ENCODE measurements around the gene NAIF1.
"Not testable (repeated sequence)": the region's sequence is repeated elsewhere in the genome, so short reads cannot be mapped to it uniquely, and the experiment has no call there.

NAIF1 gene

GRCh38 chr9:128066713-128067644 lies at the start of gene NAIF1:
NAIF1 (minus strand) TSS chr9:128067320; CDS start chr9:128067101, 219 bp downstream.
- in situ Hi-C loops (cut with MboI; ENCODE audit: low pct_unique_long_range_greater_than_20kb, low sequenced_read_pairs): no loop called here
- peak; percentile 99 for DNase-seq

GRCh38 chr9:128116104-128117083 lies 49.3 kb upstream of the NAIF1 start:
- in situ Hi-C loops (cut with MboI; ENCODE audit: low pct_unique_long_range_greater_than_20kb, low sequenced_read_pairs): no loop called here
- no peak for DNase-seq

- DNase-seq: no peak
- in situ Hi-C loops (cut with MboI; ENCODE audit: low pct_unique_long_range_greater_than_20kb, low sequenced_read_pairs): no loop called here
Measured at GRCh38 chr9:128115187-128116103, 48.3 kb upstream of the NAIF1 start.

- DNase-seq: no peak
- in situ Hi-C loops (cut with MboI; ENCODE audit: low pct_unique_long_range_greater_than_20kb, low sequenced_read_pairs): no loop called here
Measured at GRCh38 chr9:128114326-128115186, 47.4 kb upstream of the NAIF1 start.

- no peak for DNase-seq
- in situ Hi-C loops (cut with MboI; ENCODE audit: low pct_unique_long_range_greater_than_20kb, low sequenced_read_pairs): no loop called here
Measured at GRCh38 chr9:128113526-128114325, 46.6 kb upstream of the NAIF1 start.

GRCh38 chr9:128111726-128112125 lies 44.6 kb upstream of the NAIF1 start:
- in situ Hi-C loops (cut with MboI; ENCODE audit: low pct_unique_long_range_greater_than_20kb, low sequenced_read_pairs); DNase-seq: not testable (repeated sequence)

GRCh38 chr9:128109050-128109709 lies 42.1 kb upstream of the NAIF1 start:
- DNase-seq: no peak
- in situ Hi-C loops (cut with MboI; ENCODE audit: low pct_unique_long_range_greater_than_20kb, low sequenced_read_pairs): no loop called here

GRCh38 chr9:128108269-128109049 lies 41.3 kb upstream of the NAIF1 start:
- in situ Hi-C loops (cut with MboI; ENCODE audit: low pct_unique_long_range_greater_than_20kb, low sequenced_read_pairs): no loop called here
- no peak for DNase-seq

- no peak for DNase-seq
- in situ Hi-C loops (cut with MboI; ENCODE audit: low pct_unique_long_range_greater_than_20kb, low sequenced_read_pairs): no loop called here
Measured at GRCh38 chr9:128107468-128108268, 40.5 kb upstream of the NAIF1 start.

GRCh38 chr9:128106940-128107467 lies 39.9 kb upstream of the NAIF1 start:
- in situ Hi-C loops (cut with MboI; ENCODE audit: low pct_unique_long_range_greater_than_20kb, low sequenced_read_pairs): no loop called here
- DNase-seq: no peak

- in situ Hi-C loops (cut with MboI; ENCODE audit: low pct_unique_long_range_greater_than_20kb, low sequenced_read_pairs): no loop called here
Measured at GRCh38 chr9:128106181-128106939, 39.2 kb upstream of the NAIF1 start.

GRCh38 chr9:128105538-128106175 lies 38.5 kb upstream of the NAIF1 start:
- no peak for DNase-seq
- in situ Hi-C loops (cut with MboI; ENCODE audit: low pct_unique_long_range_greater_than_20kb, low sequenced_read_pairs): no loop called here

More at GRCh38 chr9:128106181-128106939, 39.2 kb upstream of the NAIF1 start:
- DNase-seq: no peak

- no peak for DNase-seq
- in situ Hi-C loops (cut with MboI; ENCODE audit: low pct_unique_long_range_greater_than_20kb, low sequenced_read_pairs): no loop called here
Measured at GRCh38 chr9:128104171-128104618, 37.1 kb upstream of the NAIF1 start.

- no peak for DNase-seq
- in situ Hi-C loops (cut with MboI; ENCODE audit: low pct_unique_long_range_greater_than_20kb, low sequenced_read_pairs): no loop called here
Measured at GRCh38 chr9:128103589-128103962, 36.5 kb upstream of the NAIF1 start.
